ENCODE measurements around the gene PRKD1.

DNA sequence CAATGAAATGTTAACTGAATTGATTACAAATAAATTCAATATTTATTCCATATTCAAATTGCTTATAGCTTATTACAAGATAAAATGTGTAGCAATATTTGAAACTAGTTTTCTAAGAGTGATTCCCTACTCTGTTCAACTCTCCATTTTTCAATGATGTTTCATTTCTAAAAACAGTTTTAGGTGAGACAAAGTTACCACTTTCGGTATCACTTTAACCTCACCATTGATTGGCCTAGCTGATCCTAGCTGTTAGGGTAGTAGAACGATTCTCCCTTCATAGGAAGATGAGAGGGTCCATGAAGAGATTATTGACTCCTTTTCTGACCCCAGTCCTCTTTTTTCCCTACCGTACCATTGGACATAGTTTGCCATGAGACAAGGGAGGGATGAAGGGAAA lies 373.3 kb downstream of the PRKD1 start:
- TF ChIP-seq POLR2A (IDR thresholded peaks at IDR 0.05; ENCODE audit: low read depth, low read length) (no peak), TAF1 (IDR thresholded peaks at IDR 0.05; ENCODE audit: low read depth, low read length) (no peak), POLR2AphosphoS5 (IDR thresholded peaks at IDR 0.05; ENCODE audit: low read depth, low read length) (no peak), POU2F2 (IDR thresholded peaks at IDR 0.05; ENCODE audit: low read depth, low read length) (no peak), SPI1 (IDR thresholded peaks at IDR 0.05; ENCODE audit: low read depth, low read length) (no peak), PAX5 (IDR thresholded peaks at IDR 0.05; ENCODE audit: insufficient read depth, low read length, severe bottlenecking) (no peak)
